ENCODE measurements around the gene APOL6. TPM values are rescaled to one million over a fixed set of nuclear protein-coding genes. Genes with fewer than 3 reads are reported as not detected.

Gene APOL6
- total and polyA plus RNA-seq, 2 donors (not counting 3 experiments of a cell fraction or from before 2014, with no cell fraction given), result 0.33 to 3.0 TPM

DNA sequence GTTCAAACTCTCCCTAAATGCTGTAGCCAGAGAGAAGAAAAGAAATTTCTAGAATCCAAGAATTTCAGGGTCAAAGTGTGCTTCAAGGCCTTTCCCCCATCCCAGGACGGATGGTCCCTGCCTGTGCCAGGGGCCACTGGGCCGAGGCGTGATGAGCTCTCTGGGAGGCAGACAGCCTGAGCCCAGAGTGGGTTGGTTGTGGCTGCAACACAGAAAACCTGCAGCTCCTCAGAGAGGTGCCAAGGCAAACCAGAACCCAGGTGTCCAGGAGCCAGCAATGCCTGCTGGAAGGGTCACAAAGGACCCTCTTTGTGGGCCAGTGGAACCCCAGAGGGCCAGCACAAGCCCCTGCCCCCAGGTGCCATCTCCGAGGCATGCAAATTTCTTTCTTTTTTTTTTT lies 2.6 kb upstream of the APOL6 start:
- BruUV-seq (replicated peaks), result no TSS peak
- FAIRE-seq (no peak), DNase-seq (ENCODE audit: low read depth, low spot score) (no peak)
- ChIA-PET CTCF (no interaction called here), POLR2A (no interaction called here)
- H3K27ac ChIP-seq (ENCODE audit: insufficient read depth, low read depth, low read length), result no peak overlapping the region
- no peaks in the 10 kb centered on the region for H3K9me3 ChIP-seq (replicated peaks; ENCODE audit: control insufficient read depth, insufficient read depth, low read length)
- no peak overlapping the region for H3K9ac ChIP-seq (replicated peaks; ENCODE audit: extremely low read depth, insufficient read depth, low read length)
- peaks cover 0 to 3% of the 10 kb centered on the region in 2 experiments for H3K27me3 ChIP-seq (ENCODE audit: control insufficient read depth in 2 of 2, insufficient read depth in 2 of 2, low read length in 2 of 2)
- TF ChIP-seq FOS (IDR thresholded peaks at IDR 0.05; ENCODE audit: borderline replicate concordance, insufficient read depth, low read length) (no peak), EZH2 (IDR thresholded peaks at IDR 0.05; ENCODE audit: borderline replicate concordance, low read depth, low read length, severe bottlenecking) (no peak)
- TF ChIP-seq, protein P1, sequence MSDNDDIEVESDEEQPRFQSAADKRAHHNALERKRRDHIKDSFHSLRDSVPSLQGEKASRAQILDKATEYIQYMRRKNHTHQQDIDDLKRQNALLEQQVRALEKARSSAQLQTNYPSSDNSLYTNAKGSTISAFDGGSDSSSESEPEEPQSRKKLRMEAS (IDR thresholded peaks at IDR 0.05; ENCODE audit: insufficient read depth, insufficient read length), result no peak
- H3K4me3 ChIP-seq (replicated peaks in 1 of 3; ENCODE audit: insufficient read depth in 1 of 3, low read depth in 1 of 3, low read length in 3 of 3), result no peak overlapping the region
- dilution Hi-C loops (cut with MboI; ENCODE audit: extremely low pct_ligation_motif_present, low sequenced_read_pairs), result no loop called here
- no peak overlapping the region for H2AFZ ChIP-seq (ENCODE audit: low read depth, low read length)
- H3K36me3 ChIP-seq (ENCODE audit: control insufficient read depth in 2 of 2, extremely low read depth in 1 of 2, insufficient read depth in 2 of 2, low read length in 2 of 2), result no peaks in the 10 kb centered on the region
- H3K4me1 ChIP-seq (ENCODE audit: control insufficient read depth, extremely low read depth, insufficient read depth, low read length), result peaks cover 8% of the 10 kb centered on the region
- H3K4me2 ChIP-seq (ENCODE audit: insufficient read depth, low read length), result no peak overlapping the region
- H3K9me1 ChIP-seq (replicated peaks; ENCODE audit: control insufficient read depth, extremely low read depth, insufficient read depth, low read length), result no peaks in the 10 kb centered on the region
- H3K79me2 ChIP-seq (ENCODE audit: control insufficient read depth, insufficient read depth, low read length), result no peaks in the 10 kb centered on the region
- intact Hi-C loops (cut with micrococcal nuclease), result loop anchor here (10.0 kb wide), 1 partner anchor 89 kb away; no protein-coding TSS in a partner anchor
- no peaks in the 10 kb centered on the region for H4K20me1 ChIP-seq (replicated peaks; ENCODE audit: control insufficient read depth, extremely low read depth, insufficient read depth, low read length)

- TF ChIP-seq MYC (IDR thresholded peaks at IDR 0.05; ENCODE audit: low read depth, low read length), result no peak
- FAIRE-seq (no peak), DNase-seq (ENCODE audit: low read depth, low spot score) (no peak)
- Histone ChIP-seq H3K4me2 (ENCODE audit: insufficient read depth, low read length) (peak overlapping the region; percentile 70), H3K9ac (replicated peaks; ENCODE audit: extremely low read depth, insufficient read depth, low read length) (no peak overlapping the region), H3K36me3 (ENCODE audit: control insufficient read depth in 2 of 2, extremely low read depth in 1 of 2, insufficient read depth in 2 of 2, low read length in 2 of 2) (no peaks in the 10 kb centered on the region), H3K79me2 (ENCODE audit: control insufficient read depth, insufficient read depth, low read length) (no peaks in the 10 kb centered on the region), H3K9me1 (replicated peaks; ENCODE audit: control insufficient read depth, extremely low read depth, insufficient read depth, low read length) (no peaks in the 10 kb centered on the region), H2AFZ (ENCODE audit: low read depth, low read length) (peak overlapping the region; percentile 96), H3K27me3 (ENCODE audit: control insufficient read depth in 2 of 2, insufficient read depth in 2 of 2, low read length in 2 of 2) (peaks cover 0 to 5% of the 10 kb centered on the region in 2 experiments), H3K4me3 (replicated peaks in 1 of 3; ENCODE audit: insufficient read depth in 1 of 3, low read depth in 1 of 3, low read length in 3 of 3) (peak overlapping the region in 1 of 3 experiments; percentile 59), H3K4me1 (ENCODE audit: control insufficient read depth, extremely low read depth, insufficient read depth, low read length) (peaks cover 8% of the 10 kb centered on the region), H4K20me1 (replicated peaks; ENCODE audit: control insufficient read depth, extremely low read depth, insufficient read depth, low read length) (no peaks in the 10 kb centered on the region), H3K27ac (ENCODE audit: insufficient read depth, low read depth, low read length) (no peak overlapping the region), H3K9me3 (replicated peaks; ENCODE audit: control insufficient read depth, insufficient read depth, low read length) (no peaks in the 10 kb centered on the region)
- dilution Hi-C loops (cut with MboI; ENCODE audit: extremely low pct_ligation_motif_present, low sequenced_read_pairs), result no loop called here
- intact Hi-C loops (cut with micrococcal nuclease), result loop anchor here (10.0 kb wide), 1 partner anchor 86 kb away; no protein-coding TSS in a partner anchor
- no TSS peak for BruUV-seq (replicated peaks)
- ChIA-PET POLR2A (interaction anchor here (0.7 kb wide), 1 partner anchor 12 kb away, joined by 3 read pairs; no protein-coding TSS in a partner anchor), CTCF (interaction anchor here (0.9 to 1.8 kb wide), 6 partner anchors 11 to 417 kb away, joined by 3 to 7 read pairs (median 6); no protein-coding TSS in a partner anchor)
Observed at GRCh38 chr22:35649026-35649553, 844 bp downstream of the APOL6 start.
